Cerebellar cortex (tissue), 1 donor: Measurements from ENCODE around the gene RASA2.
A peak's percentile ranks its signal among the peaks of the same experiment; 100 is the strongest.

Source experiments
- DNase-seq: peaks from one replicate; pipeline ENCODE4 v3.0.0-alpha.2; 2015; ENCODE audit warnings: low spot score

Gene RASA2

GRCh38 chr3:141646760-141647561 is 160.1 kb downstream of the RASA2 start:
- DNase-seq: peak; percentile 37

GRCh38 chr3:141647562-141647915 is 160.7 kb downstream of the RASA2 start:
- DNase-seq: no peak

DNA sequence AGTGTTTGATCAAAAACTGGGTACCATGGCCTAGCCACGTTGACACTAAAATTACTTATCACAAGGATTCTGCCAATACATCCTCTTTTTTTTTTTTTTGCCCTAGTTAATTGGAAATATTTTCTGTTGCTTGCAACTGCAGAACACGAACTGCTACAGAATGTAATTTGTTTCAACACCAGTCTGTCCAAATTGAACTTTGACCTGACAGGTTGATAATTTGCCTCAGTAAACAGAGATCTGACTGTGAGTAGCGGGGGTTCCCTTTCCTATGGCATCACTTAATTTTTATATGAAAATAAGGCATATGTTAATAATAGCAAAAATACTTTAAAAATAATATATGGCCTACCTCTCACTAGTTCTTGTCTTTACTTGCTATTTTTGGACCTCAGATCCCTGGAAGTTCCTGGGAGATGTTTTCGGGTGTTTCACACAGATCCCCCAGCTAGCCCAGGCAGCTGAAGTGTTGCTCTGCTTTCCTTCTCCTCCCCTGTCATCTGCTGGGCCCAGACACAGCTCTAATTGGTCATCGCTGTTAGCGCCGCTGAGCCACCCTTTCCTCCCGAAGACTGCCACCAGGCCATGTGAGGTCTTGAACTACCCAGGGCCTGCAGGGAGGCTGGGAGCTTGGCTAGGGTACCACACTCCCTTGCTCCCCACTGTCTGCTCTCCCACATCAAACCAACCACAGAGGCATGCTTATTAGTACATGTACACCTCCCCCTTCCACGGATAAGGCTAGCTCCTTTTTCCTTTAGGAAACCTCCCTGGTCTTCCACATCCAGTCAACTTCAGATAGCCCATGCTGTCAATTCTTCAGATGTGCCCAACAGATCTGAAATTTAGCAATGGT is 161.5 kb downstream of the RASA2 start:
- DNase-seq: no peak

DNA sequence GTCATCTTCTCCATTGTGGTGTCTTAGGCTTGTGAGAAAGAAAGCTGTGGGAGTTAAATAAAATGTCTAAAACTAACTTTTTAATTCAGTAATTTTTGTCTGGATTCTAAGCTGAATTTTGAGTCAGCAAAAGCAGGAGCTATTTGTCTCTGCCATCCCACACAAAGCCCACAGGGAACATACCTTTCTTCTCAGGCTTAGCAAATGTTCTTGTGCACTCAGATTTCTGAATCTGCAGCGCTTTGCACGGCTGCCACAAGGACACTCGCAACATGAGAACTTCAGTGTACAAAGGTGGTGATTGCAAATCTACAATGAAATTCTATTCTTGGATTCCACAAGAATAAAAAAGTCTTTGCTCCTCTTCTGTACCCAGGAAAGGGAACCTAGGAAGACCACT is 163.0 kb downstream of the RASA2 start:
- no peak for DNase-seq

DNA sequence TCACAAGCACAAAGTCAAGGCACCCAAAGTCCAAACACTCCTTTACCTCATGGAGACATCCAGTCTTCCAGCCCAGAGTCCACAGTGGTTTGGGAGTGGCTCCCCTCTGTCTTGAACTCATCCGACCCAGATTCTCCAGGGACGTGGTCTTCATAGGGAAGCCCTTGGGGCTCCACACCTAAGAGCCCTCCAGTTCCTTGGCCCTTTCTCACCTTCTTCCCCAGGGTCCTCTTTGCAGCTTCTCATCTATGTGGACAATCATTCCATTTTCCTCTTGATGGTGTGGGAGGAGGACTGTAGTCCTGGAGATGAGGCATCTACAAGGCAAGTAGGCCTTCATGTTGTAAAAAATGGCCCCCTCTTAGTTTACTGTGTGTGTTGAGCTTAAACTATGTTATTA is 164.0 kb downstream of the RASA2 start:
- no peak for DNase-seq

- DNase-seq: no peak
Observed at GRCh38 chr3:141651409-141651808, 164.6 kb downstream of the RASA2 start.

GRCh38 chr3:141652349-141652748 is 165.5 kb downstream of the RASA2 start:
- DNase-seq: no peak

- no peak for DNase-seq
Observed at GRCh38 chr3:141653847-141654246, 167.0 kb downstream of the RASA2 start.

GRCh38 chr3:141655801-141656200 is 169.0 kb downstream of the RASA2 start:
- DNase-seq: no peak

DNA sequence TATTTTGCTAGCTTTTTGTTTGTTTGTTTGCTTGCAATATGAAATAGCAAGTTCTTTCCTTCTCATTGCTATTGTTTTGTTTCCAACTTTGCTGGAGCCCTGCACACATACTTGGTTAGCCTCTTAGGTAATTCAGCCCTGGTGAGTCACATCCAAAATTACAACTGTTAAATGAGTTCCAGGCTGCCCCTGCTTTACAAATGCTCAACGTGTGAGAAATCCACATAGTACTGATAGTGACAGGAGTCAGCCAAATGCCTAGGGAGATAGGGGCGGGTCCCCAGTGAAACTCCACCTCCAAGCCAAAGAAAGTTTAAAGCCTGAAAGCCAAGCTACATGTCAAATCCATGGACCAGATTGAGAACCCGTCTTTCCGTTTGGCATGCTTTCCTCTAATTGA is 169.9 kb downstream of the RASA2 start:
- DNase-seq: no peak

DNA sequence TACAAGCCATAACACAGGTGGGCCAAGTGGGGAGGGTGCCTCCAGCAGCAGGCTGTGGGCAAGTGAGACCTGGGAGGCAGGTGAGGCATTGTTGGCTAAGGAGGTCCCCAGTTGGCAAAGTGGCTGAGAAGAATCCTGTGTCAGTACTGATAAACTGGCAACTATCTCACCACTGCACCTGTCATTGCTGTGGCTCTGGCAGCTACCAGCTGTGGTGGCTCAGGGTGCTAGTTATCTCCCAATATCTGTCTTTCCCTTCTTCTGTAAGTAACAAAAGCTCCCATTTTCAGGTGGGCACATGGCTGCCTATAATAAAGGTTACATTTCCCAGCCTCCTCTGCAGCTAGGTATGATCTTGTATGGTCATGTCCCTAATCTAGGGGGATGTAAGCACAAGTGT is 170.7 kb downstream of the RASA2 start:
- DNase-seq: no peak

DNA sequence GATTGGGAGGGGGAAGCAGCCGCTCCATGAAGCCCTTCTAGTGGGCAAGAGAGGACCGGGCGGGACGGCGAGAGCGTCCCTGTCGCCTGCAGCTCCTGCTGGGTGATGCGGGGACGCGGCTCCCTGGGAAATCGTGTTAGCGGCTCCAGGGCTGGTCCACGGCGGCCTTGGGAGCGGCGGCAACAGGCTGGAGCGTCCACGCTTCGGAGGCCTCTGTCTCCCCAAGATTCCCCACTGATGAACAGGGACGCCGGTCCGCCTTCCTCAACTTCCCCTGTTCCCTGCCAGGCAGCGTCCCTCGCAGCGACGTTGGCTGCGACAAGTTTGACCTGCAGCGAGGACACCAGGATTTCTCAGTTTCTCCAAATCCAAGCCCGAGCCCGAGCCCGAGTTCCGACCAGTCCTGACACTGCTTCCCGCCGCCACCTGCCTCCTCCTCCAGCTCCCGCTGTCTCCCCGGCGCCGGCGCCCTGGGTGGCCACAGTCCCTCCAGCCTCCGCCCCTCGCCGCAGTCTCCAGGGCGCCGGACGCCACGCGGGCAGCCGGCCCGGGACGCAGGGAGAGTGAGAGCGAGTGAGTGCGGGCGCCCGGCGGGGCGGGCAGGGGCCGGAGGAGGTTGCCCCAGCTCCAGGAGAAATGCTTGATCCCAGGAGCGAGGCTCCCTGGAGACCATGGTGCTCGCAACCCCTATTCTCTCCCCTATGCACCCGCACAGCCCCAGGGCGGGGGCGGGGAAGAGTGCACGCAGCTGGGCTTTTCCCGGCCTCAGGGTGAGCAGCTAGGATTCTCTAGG is 173.2 kb downstream of the RASA2 start:
- DNase-seq: no peak

GRCh38 chr3:141660614-141660947 is 173.8 kb downstream of the RASA2 start:
- DNase-seq: no peak

DNA sequence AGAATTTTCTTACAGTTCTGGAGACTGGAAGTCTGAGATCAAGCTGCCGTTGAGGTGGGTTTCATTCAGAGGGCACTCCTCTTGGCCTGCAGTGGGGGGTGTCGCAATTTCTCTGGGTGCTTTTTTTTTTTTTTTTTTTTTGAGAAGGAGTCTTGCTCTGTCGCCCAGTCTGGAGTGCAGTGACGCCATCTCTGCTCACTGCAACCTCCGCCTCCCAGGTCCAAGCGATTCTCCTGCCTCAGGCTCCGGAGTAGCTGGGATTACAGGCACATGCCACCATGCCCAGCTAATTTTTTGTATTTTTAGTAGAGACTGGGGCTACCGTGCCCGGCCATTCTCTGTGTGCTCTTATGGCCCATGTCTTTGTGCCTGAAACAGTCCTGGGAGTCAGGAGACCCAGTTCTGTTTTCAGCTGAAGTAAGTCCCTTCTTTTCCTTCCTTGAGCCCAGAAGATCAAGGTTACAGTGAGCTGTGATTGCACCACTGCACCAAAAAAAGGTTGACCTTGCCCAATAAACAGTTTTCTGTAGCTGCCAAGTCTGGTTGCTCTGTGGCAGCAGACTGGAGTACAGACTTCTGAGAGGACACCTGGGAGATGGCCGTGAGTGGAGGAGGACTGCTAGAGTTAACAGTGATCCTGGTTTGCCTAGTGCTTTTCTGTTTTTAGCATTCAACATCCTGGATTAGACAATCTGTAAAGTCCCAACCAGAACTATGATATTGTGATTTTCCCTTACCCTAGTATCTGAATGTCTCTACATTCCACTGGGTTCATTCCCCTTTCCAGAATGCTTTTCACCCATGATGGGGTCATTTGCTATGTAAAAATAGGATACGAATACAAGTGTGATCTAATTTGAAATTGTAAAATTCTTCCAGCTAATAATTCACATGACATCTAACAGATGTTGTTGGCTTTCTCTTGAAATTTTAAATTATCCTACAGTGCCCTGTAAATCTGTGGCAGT is 174.7 kb downstream of the RASA2 start:
- no peak for DNase-seq

DNA sequence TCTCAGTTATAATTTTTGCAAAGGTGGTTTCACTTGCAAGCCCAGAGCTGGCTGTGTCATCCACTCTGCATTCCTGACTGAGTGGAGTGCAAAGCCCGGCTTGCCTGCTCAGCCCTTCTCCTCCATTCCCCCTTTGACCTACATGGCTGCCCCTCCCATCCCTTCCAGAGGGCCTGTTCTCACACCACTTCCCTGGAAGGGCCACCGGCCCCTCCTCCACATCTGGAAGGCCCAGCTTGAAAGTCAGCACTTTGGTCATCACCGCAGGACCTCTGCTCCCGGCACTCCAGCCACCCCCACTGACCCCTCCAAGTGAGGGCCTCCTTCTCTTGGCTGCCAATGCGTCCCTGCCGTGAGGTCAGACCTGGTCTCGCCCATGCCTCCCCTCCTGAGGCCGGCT is 177.2 kb downstream of the RASA2 start:
- DNase-seq: no peak
